Activated CD8-positive, alpha-beta memory T cell treated with anti-CD3 and anti-CD28 coated beads for 24 hours (primary cell): ENCODE measurements around the gene CENPT.
"Not testable (repeated sequence)": the region's sequence is repeated elsewhere in the genome, so short reads cannot be mapped to it uniquely, and the experiment has no call there.

Experiments used
- DNase-seq: peaks from one replicate; pipeline ENCODE4 v3.0.0-alpha.2; 2020

The CENPT gene

DNA sequence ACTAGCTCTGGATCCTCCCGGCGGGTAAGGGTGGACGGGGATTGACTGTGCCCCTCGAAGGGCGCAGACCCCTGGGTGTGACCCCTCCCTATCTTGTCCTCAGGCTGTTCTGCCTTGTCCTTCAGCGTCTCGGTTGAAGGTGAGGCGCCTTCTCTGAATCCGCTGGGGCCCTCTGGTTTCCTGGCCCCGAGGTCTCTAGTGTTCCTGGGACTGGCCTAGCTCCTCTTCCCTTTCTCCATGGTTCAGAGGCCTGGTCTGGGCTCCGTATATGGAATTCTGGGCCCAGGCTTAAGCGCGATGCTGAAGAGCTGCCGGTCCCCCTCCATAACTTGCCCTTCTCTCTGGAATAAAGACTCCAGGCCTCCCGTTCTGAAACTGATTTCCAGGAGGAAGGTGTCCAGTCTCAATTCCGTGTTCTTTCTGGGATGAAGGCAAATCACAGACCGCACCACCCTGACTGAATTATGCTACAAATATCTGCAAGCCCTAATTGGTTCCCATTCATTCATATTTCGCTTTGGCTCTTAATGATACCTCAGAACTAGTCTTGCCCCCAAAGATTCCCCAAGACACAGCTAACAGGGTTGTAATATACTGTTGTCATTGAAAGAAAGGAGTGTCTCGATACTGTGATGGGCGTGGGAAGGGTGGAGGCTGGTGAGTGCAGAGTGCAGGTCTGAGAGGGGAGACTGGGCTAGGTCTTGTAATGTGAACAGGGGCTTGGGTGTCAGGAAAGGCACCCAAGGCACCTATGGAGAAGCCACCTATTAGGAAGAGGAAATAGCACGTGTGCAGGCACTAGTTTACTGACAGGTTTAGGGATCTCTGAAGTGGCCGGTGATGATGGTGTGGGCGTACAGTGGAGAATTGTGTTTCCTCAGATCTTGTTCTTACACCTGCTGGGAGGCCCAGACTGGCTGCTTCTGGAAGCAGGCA is 26.2 kb upstream of the CENPT start:
- no peak for DNase-seq

DNA sequence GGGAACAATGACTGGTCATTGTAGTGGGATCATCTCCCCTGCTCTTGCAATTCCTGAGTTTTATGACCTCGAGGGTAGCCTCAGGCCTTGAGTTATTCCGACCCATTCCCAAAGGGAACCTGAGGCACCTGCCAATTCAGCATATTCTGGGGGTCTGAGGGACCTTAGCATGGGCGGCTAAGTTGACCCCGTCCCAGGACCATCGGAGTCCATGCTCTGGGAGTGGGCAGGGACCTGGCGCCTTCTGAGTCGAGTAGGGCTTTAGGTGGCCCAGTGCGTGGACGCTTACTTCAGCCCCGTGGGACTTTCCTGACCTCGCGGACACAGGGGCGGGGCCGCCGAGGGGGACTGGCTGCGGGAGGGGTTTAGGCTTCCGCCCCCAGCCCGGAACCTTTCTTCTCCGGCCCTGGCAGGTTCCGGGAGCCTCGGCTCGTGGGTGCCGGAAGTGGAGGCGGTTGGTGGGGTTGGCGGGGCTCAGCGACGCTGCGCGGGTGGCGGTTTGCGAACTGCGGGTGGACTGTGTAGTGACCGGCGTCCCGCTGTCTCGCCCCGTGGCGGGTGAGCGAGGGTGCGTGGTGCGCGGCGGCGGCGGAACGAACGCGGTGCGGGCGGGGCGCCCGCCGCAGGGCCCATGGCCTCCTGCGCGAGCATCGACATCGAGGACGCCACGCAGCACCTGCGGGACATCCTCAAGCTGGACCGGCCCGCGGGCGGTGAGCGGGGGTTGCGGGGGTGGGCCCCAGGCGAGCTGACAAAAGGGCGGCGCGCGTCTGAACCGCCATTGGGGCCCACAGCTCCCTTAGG is 25.3 kb upstream of the CENPT start, which contains the start of gene EDC4:
EDC4 (plus strand) TSS at position 422 of the 804 bp plus-strand sequence; CDS start at position 632, 210 bp downstream.
- peak; percentile 98 for DNase-seq

DNA sequence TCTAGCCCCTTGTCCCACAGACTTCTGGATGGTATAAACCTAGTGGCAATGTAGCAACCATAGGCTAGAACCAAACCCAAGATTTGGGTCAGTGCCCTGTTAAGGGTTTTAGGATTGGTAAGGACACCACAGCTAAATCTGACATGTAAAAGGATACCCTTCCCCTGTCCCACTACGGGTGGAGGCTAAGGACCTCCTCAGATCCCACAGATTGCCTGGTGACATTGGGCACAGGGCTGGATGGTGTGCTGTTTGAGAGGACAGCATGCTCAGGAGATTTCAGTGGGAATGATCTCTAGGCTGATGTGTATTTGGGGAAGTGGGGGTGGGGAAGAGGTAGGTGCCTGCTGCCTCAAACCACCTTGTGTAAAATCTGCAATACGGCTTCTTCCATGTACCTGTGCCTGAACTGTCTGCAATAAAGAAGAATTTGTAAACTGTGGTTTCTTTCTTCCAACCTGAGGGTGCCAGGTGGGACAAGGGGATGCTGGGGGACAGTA is 24.7 kb upstream of the CENPT start:
- no peak for DNase-seq

DNA sequence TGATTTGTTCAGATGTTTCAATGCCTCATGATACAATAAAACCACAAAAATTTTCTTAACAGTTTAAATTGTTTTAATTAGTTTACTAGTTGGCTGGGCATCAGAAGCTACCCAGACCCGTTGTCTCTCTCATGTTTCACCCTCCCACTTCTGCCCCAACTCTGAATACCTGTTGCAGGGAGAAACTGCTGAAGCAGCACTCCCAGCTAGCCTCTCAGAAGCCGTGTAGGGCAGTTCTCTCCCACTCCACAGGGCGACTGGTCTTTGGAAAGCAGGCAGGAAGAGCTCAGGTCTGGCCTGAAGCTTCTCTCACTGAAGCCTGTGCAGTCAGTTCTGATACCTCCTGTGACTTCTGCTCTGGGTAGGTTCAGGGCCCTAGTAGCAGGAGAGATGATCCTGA is 23.8 kb upstream of the CENPT start:
- no peak for DNase-seq

DNA sequence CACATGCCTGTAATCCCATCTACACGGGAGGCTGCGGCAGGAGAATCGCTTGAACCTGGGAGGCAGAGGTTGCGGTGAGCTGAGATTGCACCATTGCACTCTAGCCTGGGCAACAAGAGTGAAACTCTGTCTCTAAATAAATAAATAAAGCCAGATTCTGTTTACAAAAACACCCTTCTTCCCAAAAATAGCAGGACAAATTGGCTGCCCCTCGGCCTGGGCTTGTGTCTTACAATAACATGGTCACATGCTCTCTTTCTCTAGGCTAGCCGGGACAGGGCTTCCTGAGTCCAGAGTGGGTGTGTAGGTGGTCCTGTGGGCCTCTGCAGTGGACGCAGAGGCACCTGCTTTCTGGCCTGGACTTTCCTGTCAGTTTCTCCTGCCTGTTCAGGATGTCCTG is 22.2 kb upstream of the CENPT start:
- DNase-seq: no peak

DNA sequence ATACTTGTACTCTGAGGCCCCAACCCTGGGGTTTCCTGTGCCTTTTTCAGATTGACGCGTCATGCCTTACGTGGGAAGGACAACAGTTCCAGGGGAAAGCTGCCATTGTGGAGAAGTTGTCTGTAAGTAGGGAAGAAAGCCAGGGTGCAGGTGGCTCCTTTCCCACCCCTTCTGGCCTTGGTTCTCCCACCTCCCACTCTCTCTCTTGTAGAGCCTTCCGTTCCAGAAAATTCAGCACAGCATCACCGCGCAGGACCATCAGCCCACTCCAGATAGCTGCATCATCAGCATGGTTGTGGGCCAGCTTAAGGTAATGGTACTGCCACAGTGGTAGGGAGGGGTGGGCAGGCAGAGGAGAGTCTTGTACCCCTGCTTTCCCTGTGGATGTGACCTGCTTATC is 20.8 kb upstream of the CENPT start:
- no peak for DNase-seq

DNA sequence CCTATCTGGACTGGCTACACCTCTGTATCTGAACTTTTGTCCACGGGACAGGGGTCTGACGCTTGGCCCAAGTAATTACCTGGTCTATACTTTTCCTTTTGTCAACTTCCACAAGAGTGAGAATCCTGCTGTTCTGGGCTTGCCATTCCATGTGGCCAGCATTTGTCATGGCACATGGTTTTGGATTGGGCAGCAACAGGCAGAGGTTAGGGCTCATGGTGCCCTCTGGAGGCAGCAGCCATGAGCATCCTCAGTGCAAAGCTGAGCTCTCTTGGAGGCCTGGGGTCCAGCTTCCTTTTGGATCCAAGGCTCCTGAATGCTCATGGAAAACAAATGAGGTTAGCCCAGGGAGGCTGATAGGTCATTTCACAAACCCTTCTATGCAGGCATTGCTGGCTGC is 17.8 kb upstream of the CENPT start:
- DNase-seq: no peak

DNA sequence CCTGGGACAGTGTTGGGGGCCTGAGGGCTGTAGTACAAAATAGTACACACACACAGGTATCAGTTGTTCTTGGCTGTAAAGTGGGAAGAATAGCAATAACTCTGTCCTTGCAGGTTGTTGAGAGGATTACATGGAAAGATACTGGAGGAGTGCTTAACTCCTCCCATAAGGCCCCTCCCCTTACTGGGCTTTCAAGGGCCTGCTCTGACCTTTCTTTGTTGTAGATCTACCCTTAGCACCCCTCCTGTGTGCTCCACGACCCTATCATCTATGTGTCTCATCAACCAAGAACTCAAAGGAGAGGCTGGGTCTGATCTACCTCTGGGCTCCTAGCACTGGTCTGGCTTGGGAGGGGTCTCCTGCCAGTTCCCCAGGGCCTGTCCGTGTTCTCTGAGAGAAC is 17.1 kb upstream of the CENPT start:
- DNase-seq: no peak

DNA sequence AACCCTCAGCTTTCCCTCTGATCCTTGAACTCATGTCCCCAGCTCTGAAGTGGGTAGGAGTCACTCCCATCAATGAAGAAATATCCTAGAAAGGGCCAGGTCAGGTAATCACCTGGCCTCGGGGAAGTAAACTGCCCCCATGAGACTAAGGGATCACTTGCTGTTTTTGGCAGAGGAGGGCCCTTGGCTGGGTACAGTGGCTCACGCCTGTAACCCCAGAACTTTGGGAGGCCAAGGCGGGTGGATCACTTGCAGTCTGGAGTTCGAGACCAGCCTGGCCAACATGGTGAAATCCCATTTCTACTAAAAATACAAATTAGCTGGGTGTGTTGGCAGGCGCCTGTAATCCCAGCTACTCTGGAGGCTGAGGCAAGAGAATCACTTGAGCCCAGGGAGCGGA is 16.6 kb upstream of the CENPT start:
- DNase-seq: not testable (repeated sequence)

DNA sequence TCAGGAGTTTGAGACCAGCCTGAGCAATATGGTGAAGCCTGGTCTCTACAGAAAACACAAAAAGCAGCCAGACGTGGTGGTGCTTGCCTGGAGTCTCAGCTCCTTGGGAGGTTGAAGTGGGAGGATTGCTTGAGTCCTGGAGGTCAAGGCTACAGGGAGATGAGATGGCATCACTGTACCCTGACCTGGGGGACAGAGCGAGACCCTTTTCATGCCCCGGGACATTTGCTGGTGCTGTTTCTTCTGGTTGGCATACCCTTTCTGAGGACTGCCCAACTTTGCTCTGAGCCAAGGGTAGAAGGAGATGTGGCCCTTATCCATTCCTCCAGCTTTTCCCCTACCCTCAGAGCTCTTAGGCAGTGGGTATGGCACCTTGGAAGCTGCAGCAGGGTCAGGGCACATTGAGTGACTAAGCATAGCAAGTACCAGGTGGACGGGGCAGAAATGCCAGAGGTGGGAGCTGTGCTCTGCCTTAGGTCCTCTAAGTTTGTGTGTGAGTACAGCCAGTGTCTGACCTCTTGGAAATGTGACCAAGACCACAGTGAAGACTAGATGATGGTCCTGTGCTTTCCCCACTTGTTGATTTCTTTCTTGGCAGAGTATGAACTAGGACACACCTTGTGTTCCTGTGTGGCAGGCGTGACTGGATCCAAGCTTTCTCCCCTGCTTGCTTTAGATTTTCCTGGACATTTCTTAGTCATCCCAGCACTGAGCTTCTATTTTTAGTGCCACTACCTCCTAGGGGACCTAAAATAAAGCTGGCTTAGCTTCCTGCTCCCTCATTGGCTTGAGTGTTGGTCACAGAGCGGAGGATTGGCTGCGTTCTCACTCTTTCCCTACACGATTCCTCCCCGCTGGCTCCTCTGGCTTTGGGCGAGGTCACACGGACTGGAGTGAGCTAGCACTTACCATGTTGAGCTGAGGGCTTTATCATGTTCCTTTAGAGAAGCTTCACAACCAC is 15.4 kb upstream of the CENPT start:
- no peak for DNase-seq

DNA sequence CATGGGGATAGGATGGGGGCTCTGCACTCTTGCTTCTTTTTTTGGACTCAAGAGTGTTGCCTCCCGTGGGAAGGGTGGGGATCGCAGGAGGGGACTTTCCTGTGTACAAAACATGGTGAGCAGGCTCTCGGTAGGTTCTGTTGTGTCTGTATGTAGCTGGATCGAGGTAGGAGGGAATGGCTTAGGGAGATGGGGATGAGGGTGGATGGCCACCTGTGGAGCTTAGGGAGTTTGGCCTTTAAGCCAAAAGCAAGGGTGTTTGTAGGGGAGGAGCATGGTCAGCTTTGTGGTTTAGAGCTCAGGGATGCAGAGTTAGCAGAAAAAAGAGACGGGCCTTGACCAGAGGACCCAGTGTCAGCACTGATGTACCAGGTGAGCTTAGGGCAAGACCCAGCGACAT is 14.4 kb upstream of the CENPT start:
- no peak for DNase-seq

DNA sequence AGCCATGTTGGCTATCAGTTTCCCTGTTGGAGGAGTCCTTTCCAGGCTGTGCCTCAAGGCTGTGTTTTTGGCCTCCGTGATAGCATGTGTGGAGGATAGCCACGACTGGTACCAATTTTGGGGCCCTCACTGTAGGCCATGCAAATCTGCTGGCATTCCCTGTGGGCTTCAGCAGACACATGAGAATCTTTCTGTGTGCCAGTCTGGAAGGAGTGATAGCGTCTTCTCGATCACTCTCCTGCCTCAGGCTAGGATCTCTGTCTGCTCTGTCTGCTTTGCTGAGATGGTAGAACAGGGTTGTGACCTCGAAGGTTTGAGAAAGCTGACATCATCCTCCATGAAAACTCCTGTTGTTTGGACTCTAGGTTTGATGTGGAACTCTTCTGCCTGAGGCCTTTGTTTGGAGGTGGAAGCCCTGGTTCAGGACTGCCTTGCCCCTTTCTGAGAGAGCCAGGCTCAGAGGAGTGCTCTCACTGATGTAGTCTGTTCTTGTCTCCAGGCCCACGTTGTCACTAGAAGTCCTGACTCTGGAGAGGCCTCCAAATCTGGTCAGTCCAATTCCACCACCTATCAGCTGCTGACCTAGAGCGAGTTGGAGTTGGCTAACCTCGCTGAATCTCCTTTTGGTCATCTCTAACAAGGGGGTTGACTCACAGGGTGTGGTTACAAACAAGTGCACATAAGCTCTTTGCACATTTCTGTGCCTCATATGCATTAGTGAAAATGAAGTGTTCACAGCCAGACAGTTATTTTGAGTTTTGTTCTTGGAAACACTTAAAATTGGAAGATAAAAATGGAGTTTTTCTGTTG is 13.3 kb upstream of the CENPT start:
- DNase-seq: no peak

DNA sequence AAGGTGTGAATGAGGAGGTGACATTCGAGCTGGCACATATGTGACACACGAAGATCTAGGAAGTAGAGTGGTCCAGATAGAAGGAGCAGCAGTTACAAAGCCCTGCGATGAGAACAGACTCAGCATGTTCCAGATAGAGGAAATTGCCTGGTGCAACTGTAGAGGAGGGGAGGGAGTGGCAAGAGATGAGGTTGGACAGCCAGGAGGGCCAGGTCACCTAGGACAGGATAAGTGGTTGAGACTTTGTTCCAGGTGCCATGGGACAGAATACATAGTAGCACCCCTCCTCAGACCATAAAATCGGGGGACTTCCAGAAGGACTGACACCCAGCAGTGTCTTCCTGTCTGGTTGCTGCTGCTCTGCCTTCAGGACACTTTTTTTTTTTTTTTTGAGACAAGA is 11.0 kb upstream of the CENPT start:
- DNase-seq: no peak

DNA sequence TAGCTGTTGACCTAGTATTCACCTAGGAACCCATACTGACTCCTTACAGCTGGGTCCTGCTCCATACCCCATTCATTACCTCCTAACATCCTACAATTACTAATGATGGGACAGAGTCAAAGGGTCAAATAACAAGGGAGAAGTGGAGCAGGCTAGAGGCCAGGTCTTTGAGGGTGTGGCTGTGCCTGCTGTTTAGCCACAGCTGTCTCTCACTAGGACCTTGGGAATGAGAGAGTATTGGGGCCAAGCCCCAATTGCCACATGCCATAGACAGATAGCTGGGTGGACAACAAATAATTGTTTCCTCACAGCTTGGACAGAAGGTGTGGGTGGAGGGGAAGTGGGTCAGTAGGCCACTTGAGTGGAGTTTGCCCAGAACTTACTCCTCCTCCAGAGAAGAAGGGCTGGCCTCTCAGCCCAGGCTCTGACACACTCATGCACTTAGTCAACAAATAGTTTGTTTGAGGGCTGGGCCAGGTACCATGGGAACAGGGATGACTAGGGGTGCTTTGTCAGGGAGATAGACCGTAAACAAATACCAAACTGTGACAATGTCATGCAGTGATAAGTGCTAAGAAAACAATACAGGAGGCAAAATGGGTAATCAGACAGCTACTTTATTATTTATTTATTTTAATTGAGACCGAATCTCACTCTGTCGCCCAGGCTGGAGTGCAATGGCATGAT is 10.2 kb upstream of the CENPT start:
- no peak for DNase-seq

DNA sequence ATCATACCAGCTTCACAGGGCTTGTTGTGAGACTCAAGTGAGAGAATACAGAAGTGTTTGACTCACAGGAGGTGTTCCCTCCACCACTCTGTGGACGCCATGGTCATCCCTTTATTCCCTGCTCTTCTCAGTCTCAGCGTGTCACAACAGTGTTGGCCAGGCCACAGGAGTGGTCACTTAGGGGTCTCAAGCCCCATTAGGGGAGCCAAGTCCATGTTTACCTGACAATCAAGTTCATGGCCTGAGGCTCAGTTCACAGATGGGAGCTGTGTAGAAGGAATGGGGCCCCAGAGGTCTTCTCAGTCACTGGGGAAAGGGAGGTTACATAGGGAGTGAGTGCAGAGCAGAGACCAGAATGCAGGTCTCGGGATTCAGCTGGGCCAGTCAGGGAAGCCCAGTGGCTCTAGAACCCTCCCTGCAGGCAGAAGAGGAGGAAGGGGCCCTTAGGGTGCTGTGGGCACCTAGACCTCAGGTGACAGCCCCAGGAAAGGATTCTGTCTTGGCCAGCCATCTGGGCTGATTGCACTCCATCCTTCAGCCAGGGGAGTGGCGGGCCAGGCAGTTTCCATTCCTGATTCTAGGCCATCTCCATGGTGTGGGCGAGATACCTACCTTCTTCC is 9.5 kb upstream of the CENPT start:
- no peak for DNase-seq

DNA sequence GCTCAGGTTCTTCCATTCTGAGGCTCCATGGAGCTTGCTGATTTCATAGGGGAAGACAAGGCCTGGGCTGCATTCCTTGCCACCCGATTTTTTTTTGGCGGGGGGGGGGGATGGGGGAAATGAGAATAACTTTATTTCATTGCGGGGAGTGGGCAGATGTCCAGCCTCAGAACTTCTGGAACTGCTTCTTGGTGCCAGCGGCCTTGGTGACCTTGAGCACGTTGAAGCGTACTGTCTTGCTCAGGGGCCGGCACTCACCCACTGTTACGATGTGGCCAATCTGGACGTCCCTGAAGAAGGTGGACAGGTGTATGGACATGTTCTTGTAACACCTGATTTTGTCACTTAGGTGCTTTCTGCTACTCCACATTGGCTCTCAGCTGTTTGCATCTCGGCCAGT is 8.3 kb upstream of the CENPT start:
- DNase-seq: no peak

DNA sequence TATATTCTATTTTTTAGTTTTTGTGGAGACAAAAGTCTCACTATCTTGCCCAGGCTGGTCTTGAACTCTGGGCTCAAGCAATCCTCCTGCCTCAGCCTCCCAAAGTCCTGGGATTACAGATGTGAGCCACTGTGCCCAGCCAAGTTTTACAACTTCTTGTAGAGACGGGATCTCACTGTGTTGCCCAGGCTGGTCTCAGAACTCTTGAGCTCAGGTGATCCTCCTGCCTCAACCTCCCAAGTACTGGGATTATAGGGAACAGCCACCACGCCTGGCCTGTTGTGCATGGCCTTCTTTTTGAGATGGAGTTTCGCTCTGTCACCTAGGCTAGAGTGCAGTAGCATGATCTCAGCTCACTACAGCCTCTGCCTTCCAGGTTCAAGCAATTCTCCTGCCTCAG is 6.2 kb upstream of the CENPT start:
- no peak for DNase-seq

DNA sequence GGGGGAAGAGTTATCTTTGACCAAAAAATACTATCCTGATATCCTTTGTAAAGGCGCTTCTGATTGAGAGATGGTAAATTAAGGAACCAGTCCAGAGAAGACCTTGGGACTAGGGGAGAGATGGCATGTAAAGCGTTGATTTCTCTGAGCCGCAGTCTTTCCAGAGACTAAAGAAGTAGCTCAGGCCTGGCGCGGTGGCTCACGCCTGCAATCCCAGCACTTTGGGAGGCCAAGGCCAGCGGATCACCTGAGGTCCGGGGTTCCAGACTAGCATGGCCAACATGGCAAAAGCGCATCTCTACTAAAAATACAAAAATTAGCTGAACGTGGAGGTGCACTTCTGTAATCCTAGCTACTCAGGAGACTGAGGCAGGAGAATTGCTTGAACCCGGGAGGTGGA is 625 bp upstream of the CENPT start:
- no peak for DNase-seq

DNA sequence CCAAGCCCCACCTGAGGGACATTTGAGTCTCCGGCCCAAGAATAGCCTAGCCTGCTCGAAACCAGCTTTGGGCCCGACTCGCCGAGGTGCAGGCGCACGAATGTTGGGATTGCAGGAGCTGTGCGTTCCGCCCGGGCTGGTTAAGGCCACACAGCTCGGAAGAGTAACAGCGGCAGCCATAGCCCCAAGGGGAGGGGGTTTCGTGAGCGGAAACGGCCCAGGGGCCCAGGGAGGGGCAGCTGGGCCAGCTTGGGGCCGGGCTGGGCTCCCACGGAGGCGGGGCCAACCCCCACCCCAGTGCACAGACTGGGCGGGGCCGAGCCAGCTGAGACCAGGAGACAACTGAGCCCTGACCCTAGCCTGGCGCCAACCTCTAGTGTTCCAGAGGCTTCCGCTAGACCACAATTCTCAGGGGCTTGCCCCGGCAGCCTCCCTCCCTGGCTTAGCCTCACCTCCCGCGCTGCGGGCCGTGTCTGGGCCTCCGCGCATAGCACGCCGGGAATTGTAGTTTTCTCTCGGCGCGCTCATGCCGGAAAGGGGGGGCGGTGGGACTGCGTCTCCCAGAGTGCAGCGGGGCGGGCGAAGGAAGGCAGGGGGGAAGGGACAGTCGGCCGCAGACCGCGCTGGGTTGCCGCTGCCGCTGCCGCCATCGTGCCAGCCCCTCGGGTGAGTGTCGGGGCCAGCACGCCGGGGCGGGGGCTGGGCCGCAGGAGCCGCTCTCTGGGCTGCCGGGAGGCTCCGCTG is 1.0 kb downstream of the CENPT start, which contains the start of gene NUTF2:
NUTF2 (plus strand) TSS at position 614 of the 744 bp plus-strand sequence. CDS start 18,198 bp downstream, outside the sequence.
- DNase-seq: peak; percentile 98

DNA sequence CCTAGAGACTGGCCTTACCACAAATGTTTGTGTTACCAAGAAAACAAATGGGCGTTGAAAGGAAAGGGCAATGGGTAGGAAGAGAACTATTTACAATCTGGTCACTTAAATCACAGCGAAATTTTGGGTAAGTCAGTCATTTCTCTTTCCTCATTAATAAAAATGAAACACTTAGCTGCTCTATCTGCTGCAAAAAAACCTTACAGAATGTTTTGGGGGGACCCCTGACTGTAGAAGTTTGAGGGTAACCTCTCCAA is 1.5 kb downstream of the CENPT start:
- DNase-seq: no peak
